ENCODE measurements around the gene SCN7A. TPM values are rescaled to one million over a fixed set of nuclear protein-coding genes. Genes with fewer than 3 reads are reported as not detected.

Gene SCN7A
- total RNA-seq, 1 experiment from 2014 or later = 0.17 TPM

- Mint-ChIP-seq H3K9me3 (no peaks in the 10 kb centered on the region), H3K27me3 (ENCODE audit: low read depth) (no peaks in the 10 kb centered on the region), H3K4me3 (no peak overlapping the region), H3K4me1 (peaks cover 3% of the 10 kb centered on the region; the same call in 1 of the 2 replicates), H3K36me3 (no peaks in the 10 kb centered on the region), H3K27ac (no peak overlapping the region)
- ChIA-PET CTCF (no interaction called here), POLR2A (no interaction called here)
- no peak for ATAC-seq
- DNase-seq (ENCODE audit: low spot score) = no peak
- TF ChIP-seq AR (CRISPR knock-in tag; IDR thresholded peaks at IDR 0.05) (no peak), ZNF219 (CRISPR knock-in tag; IDR thresholded peaks at IDR 0.05; ENCODE audit: borderline replicate concordance) (no peak), ZNF671 (CRISPR knock-in tag; IDR thresholded peaks at IDR 0.05) (no peak), USF1 (CRISPR knock-in tag; IDR thresholded peaks at IDR 0.05) (no peak), SMAD4 (CRISPR knock-in tag; IDR thresholded peaks at IDR 0.05) (no peak), HMGXB4 (CRISPR knock-in tag; IDR thresholded peaks at IDR 0.05) (no peak), ZNF532 (CRISPR knock-in tag; IDR thresholded peaks at IDR 0.05; ENCODE audit: borderline replicate concordance) (no peak), ATF3 (CRISPR knock-in tag; conservative IDR thresholded peaks at IDR 0.05) (no peak), SOX15 (CRISPR knock-in tag; IDR thresholded peaks at IDR 0.05) (no peak), ZNF512 (CRISPR knock-in tag; IDR thresholded peaks at IDR 0.05; ENCODE audit: borderline replicate concordance) (no peak)
These were observed 87.7 kb downstream of the SCN7A start for GRCh38 chr2:166406374-166406773.

- CTCF ChIA-PET = no interaction called here
- no peak for TF ChIP-seq CREB1 (CRISPR knock-in tag; IDR thresholded peaks at IDR 0.05)
- TF ChIP-seq ATF2 (CRISPR knock-in tag; IDR thresholded peaks at IDR 0.05; ENCODE audit: borderline replicate concordance, low read depth) = no peak
- TF ChIP-seq ERG (CRISPR knock-in tag; IDR thresholded peaks at IDR 0.05) = no peak
- no peak for TF ChIP-seq TEAD4 (CRISPR knock-in tag; IDR thresholded peaks at IDR 0.05)
- no peak for TF ChIP-seq NFYB (CRISPR knock-in tag; conservative IDR thresholded peaks at IDR 0.05; ENCODE audit: low read depth)
- TF ChIP-seq ZNF671 (CRISPR knock-in tag; IDR thresholded peaks at IDR 0.05) = no peak
- TF ChIP-seq NR3C1 (CRISPR knock-in tag; conservative IDR thresholded peaks at IDR 0.05; ENCODE audit: low read depth) = no peak
- TF ChIP-seq TEAD1 (CRISPR knock-in tag; IDR thresholded peaks at IDR 0.05) = no peak
- TF ChIP-seq OVOL2 (CRISPR knock-in tag; IDR thresholded peaks at IDR 0.05; ENCODE audit: borderline replicate concordance) = no peak
- no peak for TF ChIP-seq NFATC4 (CRISPR knock-in tag; IDR thresholded peaks at IDR 0.05)
These were observed 88.5 kb downstream of the SCN7A start for GRCh38 chr2:166405569-166405926.

More at GRCh38 chr2:166405569-166405926, 88.5 kb downstream of the SCN7A start:
- Mint-ChIP-seq H3K27ac (no peak overlapping the region), H3K4me1 (peaks cover 3% of the 10 kb centered on the region; the same call in 1 of the 2 replicates), H3K36me3 (no peaks in the 10 kb centered on the region), H3K4me3 (no peak overlapping the region), H3K9me3 (no peaks in the 10 kb centered on the region), H3K27me3 (ENCODE audit: low read depth) (no peaks in the 10 kb centered on the region)
- DNase-seq (ENCODE audit: low spot score) (no peak), ATAC-seq (no peak)
- POLR2A ChIA-PET = no interaction called here

Data from WTC11 (cell line).